Stimulated activated CD8-positive, alpha-beta memory T cell treated with anti-CD3 and anti-CD28 coated beads, Interleukin-4, amount 100 ng/mL, for 48 hours (primary cell): ENCODE results near the gene SBNO1.
A peak's percentile ranks its signal among the peaks of the same experiment; 100 is the strongest.
"Not testable (repeated sequence)": the region's sequence is repeated elsewhere in the genome, so short reads cannot be mapped to it uniquely, and the experiment has no call there.

Source experiments
- DNase-seq: peaks from one replicate; pipeline ENCODE4 v3.0.0-alpha.2; 2020

Gene SBNO1

GRCh38 chr12:123267991-123268843, 96.4 kb downstream of the SBNO1 start:
- no peak for DNase-seq

- no peak for DNase-seq
Measured at GRCh38 chr12:123267335-123267920, 97.2 kb downstream of the SBNO1 start.

- DNase-seq, result no peak
Measured at GRCh38 chr12:123266679-123267277, 97.9 kb downstream of the SBNO1 start.

- DNase-seq, result no peak
Measured at GRCh38 chr12:123265851-123266678, 98.6 kb downstream of the SBNO1 start.

GRCh38 chr12:123264642-123265041, 100.0 kb downstream of the SBNO1 start:
- DNase-seq, result no peak

- no peak for DNase-seq
Measured at GRCh38 chr12:123263196-123263817, 101.3 kb downstream of the SBNO1 start.

- no peak for DNase-seq
Measured at GRCh38 chr12:123261196-123261595, 103.5 kb downstream of the SBNO1 start.

GRCh38 chr12:123260081-123260480, 104.6 kb downstream of the SBNO1 start:
- DNase-seq, result no peak

GRCh38 chr12:123258593-123258992, 106.1 kb downstream of the SBNO1 start:
- DNase-seq, result no peak

GRCh38 chr12:123254853-123255446, 109.7 kb downstream of the SBNO1 start:
- no peak for DNase-seq

GRCh38 chr12:123253641-123254459, 110.8 kb downstream of the SBNO1 start:
- no peak for DNase-seq

GRCh38 chr12:123252365-123252764, 112.3 kb downstream of the SBNO1 start:
- not testable (repeated sequence) for DNase-seq

GRCh38 chr12:123251403-123252076, 113.1 kb downstream of the SBNO1 start:
- DNase-seq, result peak; percentile 19

- DNase-seq, result peak; percentile 23
Measured at GRCh38 chr12:123250471-123251383, 113.9 kb downstream of the SBNO1 start.

- DNase-seq, result peak; percentile 17
Measured at GRCh38 chr12:123248996-123249741, 115.5 kb downstream of the SBNO1 start.

- not testable (repeated sequence) for DNase-seq
Measured at GRCh38 chr12:123248129-123248528, 116.5 kb downstream of the SBNO1 start.

GRCh38 chr12:123245678-123246077, 119.0 kb downstream of the SBNO1 start:
- DNase-seq, result no peak

GRCh38 chr12:123243671-123244262, 120.9 kb downstream of the SBNO1 start:
- no peak for DNase-seq
